IMR-90 (cell line): ENCODE data around the gene FGF5. TPM values are rescaled to one million over a fixed set of nuclear protein-coding genes. Genes with fewer than 3 reads are reported as not detected.
A peak's percentile ranks its signal among the peaks of the same experiment; 100 is the strongest.

Source experiments
- ATAC-seq: fragments of 200-7000 bp; cut with Tn5 transposase; 2 replicates; pipeline ENCODE4 v1.9.1; 2020; ENCODE audit warnings: low read depth, mild to moderate bottlenecking, moderate library complexity
- BruUV-seq: library from RNA; stranded (reverse); fragments of 400-500 nt; replicated peaks from 2 replicates; lab custom pipeline; 2021; lab: Mats Ljungman, UMichigan
- CTCF ChIA-PET: fragments of 300-600 bp; formaldehyde crosslinking; extraction: SDS; loops from one replicate; lab custom pipeline; 2021; ENCODE audit warnings: antibody characterized with exemption; lab: Yijun Ruan, JAX
- POLR2A ChIA-PET: fragments of 300-600 bp; sonication (Branson Sonifier 250); formaldehyde crosslinking; loops from one replicate; lab custom pipeline; 2022; ENCODE audit warnings: antibody characterized with exemption; ENCODE audit not compliant: unreplicated experiment; lab: Charles Lee
- DNase-seq: peaks from one replicate; pipeline ENCODE4 v3.0.0; 2013
- H2AFZ ChIP-seq: replicated peaks from 2 replicates; pipeline ENCODE3; 2013; ENCODE audit warnings: low read length, mild to moderate bottlenecking; ENCODE audit not compliant: poor library complexity
- H2AK5ac ChIP-seq: 2 replicates; pipeline ENCODE4 v1.6.1; 2013; ENCODE audit warnings: low read depth, low read length, inconsistent platforms
- H2AK9ac ChIP-seq: replicated peaks from 2 replicates; pipeline ENCODE3; 2013; ENCODE audit warnings: mild to moderate bottlenecking, low read depth, low read length, moderate library complexity; ENCODE audit not compliant: poor library complexity
- H2BK120ac ChIP-seq: 2 replicates; pipeline ENCODE4 v1.6.1; 2013; ENCODE audit warnings: low read depth, low read length, inconsistent platforms
- H2BK15ac ChIP-seq: 3 replicates; pipeline ENCODE4 v1.6.1; 2013; ENCODE audit warnings: low read depth, low read length, inconsistent platforms
- H2BK20ac ChIP-seq: 2 replicates; pipeline ENCODE4 v1.6.1; 2013; ENCODE audit warnings: low read depth, mild to moderate bottlenecking, inconsistent platforms, low read length, moderate library complexity
- H2BK5ac ChIP-seq: 2 replicates; pipeline ENCODE4 v1.6.1; 2013; ENCODE audit warnings: mild to moderate bottlenecking, low read depth, low read length, inconsistent platforms; ENCODE audit not compliant: poor library complexity, severe bottlenecking
- H3K14ac ChIP-seq: replicated peaks from 2 replicates; pipeline ENCODE4 v1.6.1; 2013; ENCODE audit warnings: low read depth, low read length, inconsistent platforms
- H3K18ac ChIP-seq: 2 replicates; pipeline ENCODE4 v1.6.1; 2013; ENCODE audit warnings: low read depth, low read length, control low read depth
- H3K23ac ChIP-seq: 2 replicates; pipeline ENCODE4 v1.6.1; 2013; ENCODE audit warnings: low read depth, low read length, inconsistent platforms
- H3K27ac ChIP-seq: 2 replicates; pipeline ENCODE4 v1.5.1; 2013; ENCODE audit warnings: mild to moderate bottlenecking, control low read depth, low read length; ENCODE audit not compliant: insufficient read depth
- H3K27me3 ChIP-seq: 2 replicates; pipeline ENCODE4 v1.6.1; 2013; ENCODE audit warnings: low read length; ENCODE audit not compliant: control insufficient read depth, insufficient read depth
- H3K36me3 ChIP-seq: 2 replicates; pipeline ENCODE4 v1.6.1; 2013; ENCODE audit warnings: low read length, mixed read lengths; ENCODE audit not compliant: control insufficient read depth, insufficient read depth
- H3K4ac ChIP-seq: 2 replicates; pipeline ENCODE4 v1.6.1; 2013; ENCODE audit warnings: low read depth, low read length, inconsistent platforms
- H3K4me1 ChIP-seq: 2 replicates; pipeline ENCODE4 v1.6.1; 2013; ENCODE audit warnings: low read length, mixed read lengths; ENCODE audit not compliant: control insufficient read depth, insufficient read depth
- H3K4me2 ChIP-seq: 2 replicates; pipeline ENCODE4 v1.6.1; 2013; ENCODE audit warnings: low read depth, mild to moderate bottlenecking, control low read depth, low read length, moderate library complexity
- H3K4me3 ChIP-seq: 2 replicates; pipeline ENCODE4 v1.5.1; 2013; ENCODE audit warnings: low read depth, mild to moderate bottlenecking, control low read depth, low read length, moderate library complexity; ENCODE audit not compliant: insufficient read depth
- H3K56ac ChIP-seq: 2 replicates; pipeline ENCODE4 v1.6.1; 2013; ENCODE audit warnings: low read length, inconsistent platforms; ENCODE audit not compliant: insufficient read depth; ENCODE audit errors: extremely low read depth
- H3K79me1 ChIP-seq, 2 experiments: 2 replicates each; pipeline ENCODE4 v1.6.1; 2013; ENCODE audit warnings: low read length in 2 of 2, inconsistent platforms in 1 of 2, low read depth in 1 of 2
- H3K9ac ChIP-seq: 2 replicates; pipeline ENCODE4 v1.6.1; 2013; ENCODE audit warnings: low read depth, low read length, control low read depth
- H3K9me1 ChIP-seq: 2 replicates; pipeline ENCODE4 v1.6.1; 2013; ENCODE audit warnings: low read length, inconsistent platforms; ENCODE audit not compliant: insufficient read depth
- H3K9me3 ChIP-seq: 2 replicates; pipeline ENCODE4 v1.6.1; 2013; ENCODE audit warnings: low read length; ENCODE audit not compliant: control insufficient read depth, insufficient read depth
- H4K20me1 ChIP-seq: 2 replicates; pipeline ENCODE4 v1.6.1; 2013; ENCODE audit warnings: low read length, inconsistent platforms; ENCODE audit not compliant: insufficient read depth
- H4K5ac ChIP-seq: 2 replicates; pipeline ENCODE4 v1.6.1; 2013; ENCODE audit warnings: mild to moderate bottlenecking, low read depth, low read length, control low read depth
- H4K8ac ChIP-seq, 2 experiments: 2 replicates each; pipeline ENCODE4 v1.6.1; 2013; ENCODE audit warnings: low read depth in 2 of 2, low read length in 2 of 2, control low read depth in 1 of 2, inconsistent platforms in 1 of 2
- H4K91ac ChIP-seq: 2 replicates; pipeline ENCODE4 v1.6.1; 2013; ENCODE audit warnings: low read depth, low read length, inconsistent platforms; ENCODE audit not compliant: insufficient read depth
- CHD1 ChIP-seq: IDR thresholded peaks from 2 replicates; pipeline ENCODE4 v1.6.1; 2012; ENCODE audit warnings: low read depth, low read length, improper control_type of control experiment
- FOS ChIP-seq: fragments of 150-350 bp; IDR thresholded peaks from 2 replicates; pipeline ENCODE4 v1.6.1; 2016; ENCODE audit warnings: low read depth, low read length
- NFE2L2 ChIP-seq: fragments of 150-350 bp; IDR thresholded peaks from 2 replicates; pipeline ENCODE4 v1.6.1; 2016; ENCODE audit warnings: low read depth, mild to moderate bottlenecking, low read length
- RAD21 ChIP-seq: IDR thresholded peaks from 2 replicates; pipeline ENCODE4 v1.6.1; 2012; ENCODE audit warnings: low read length, improper control_type of control experiment
- RFX5 ChIP-seq: IDR thresholded peaks from 2 replicates; pipeline ENCODE4 v1.8.0; 2012; ENCODE audit warnings: low read depth, mild to moderate bottlenecking, low read length, moderate library complexity
- dilution Hi-C: fragments of 300-500 bp; cut with HindIII; formaldehyde crosslinking; loops from one replicate; pipeline ENCODE4 v1.14.3; 2018; ENCODE audit warnings: low sequenced_read_pairs; ENCODE audit not compliant: unreplicated experiment
- in situ Hi-C: fragments of 300-500 bp; cut with MboI; formaldehyde crosslinking; loops from 3 replicates; pipeline ENCODE4 v1.14.3; 2019; ENCODE audit warnings: low sequenced_read_pairs, inconsistent platforms, mixed read lengths
- intact Hi-C: fragments of 100-400 bp; cut with micrococcal nuclease; formaldehyde crosslinking; loops from 2 replicates; pipeline ENCODE4 v1.10.0; 2022
- polyA plus RNA-seq, 3 experiments: library from polyadenylated mRNA; depleted of rRNA; stranded (reverse); fragments of >200 nt; gene quantifications; 2 replicates each; pipeline ENCODE4 v1.2.3, GENCODE V29; 2012; ENCODE audit warnings: low replicate concordance in 1 of 3
- total RNA-seq: library from RNA; depleted of rRNA; stranded (reverse); fragments of >200 nt; gene quantifications from 2 replicates; pipeline ENCODE4 v1.2.3, GENCODE V29; 2012
- TF ChIP-seq, protein P1 (sequence below): fragments of 150-350 bp; IDR thresholded peaks from 2 replicates; pipeline ENCODE4 v1.6.1; 2017; ENCODE audit warnings: mild to moderate bottlenecking, antibody characterized with exemption, low read length, low read depth

The FGF5 gene
- total and polyA plus RNA-seq, 2 of the 4 experiments (the other 2 are of a cell fraction), result 18.6 to 42.1 TPM

DNA sequence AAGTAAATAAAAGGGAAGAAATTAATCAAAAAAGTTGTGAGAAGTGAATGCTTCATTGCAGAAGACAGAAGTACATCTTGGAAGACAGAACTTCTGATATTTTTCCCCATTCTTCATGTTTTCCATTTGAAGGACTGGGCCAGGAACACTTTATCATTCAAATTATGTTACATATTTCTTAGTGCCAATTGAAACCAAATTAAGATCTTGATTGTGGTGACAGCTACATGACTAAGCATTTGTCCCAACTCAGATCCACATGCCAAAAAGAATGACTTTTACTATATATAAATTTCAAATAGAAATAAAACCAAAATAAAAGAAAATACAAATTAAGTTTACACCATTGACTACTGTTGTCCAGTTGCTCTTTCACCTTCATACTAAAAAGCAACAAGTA, 14.0 kb upstream of the FGF5 start:
- Histone ChIP-seq H3K4ac (no peak overlapping the region), H3K4me1 (peaks cover 11% of the 10 kb centered on the region), H3K14ac (no peak overlapping the region), H3K9ac (no peak overlapping the region), H3K4me3 (no peak overlapping the region), H3K18ac (no peak overlapping the region), H4K20me1 (no peaks in the 10 kb centered on the region), H2BK5ac (no peak overlapping the region), H2BK120ac (no peak overlapping the region), H3K9me1 (peaks cover 4% of the 10 kb centered on the region; the same call in 1 of the 2 replicates), H3K27ac (no peak overlapping the region), H2AFZ (no peak overlapping the region), H3K56ac (no peak overlapping the region), H2BK15ac (no peak overlapping the region; the same call in 2 of the 3 replicates), H3K23ac (no peak overlapping the region), H3K4me2 (no peak overlapping the region), H3K36me3 (no peaks in the 10 kb centered on the region), H3K9me3 (no peaks in the 10 kb centered on the region), H3K27me3 (no peaks in the 10 kb centered on the region), H2AK9ac (no peak overlapping the region), H3K79me1 (peaks cover 0 to 8% of the 10 kb centered on the region in 2 experiments; a peak in 1 of 4 replicates), H4K5ac (no peak overlapping the region), H2BK20ac (no peak overlapping the region), H4K91ac (no peak overlapping the region), H2AK5ac (no peak overlapping the region), H4K8ac (no peak overlapping the region)
- DNase-seq (no peak), ATAC-seq (no peak)
- CTCF ChIA-PET, result no interaction called here
- intact Hi-C loops (no loop called here), in situ Hi-C loops (no loop called here), dilution Hi-C loops (no loop called here)
- POLR2A ChIA-PET, result no interaction called here
- no TSS peak for BruUV-seq
- TF ChIP-seq NFE2L2 (0 out of 2 replicates have a peak, but pooled peaks have one; percentile 20), CHD1 (no peak), RAD21 (no peak), RFX5 (no peak), FOS (no peak)
- TF ChIP-seq, protein P1, sequence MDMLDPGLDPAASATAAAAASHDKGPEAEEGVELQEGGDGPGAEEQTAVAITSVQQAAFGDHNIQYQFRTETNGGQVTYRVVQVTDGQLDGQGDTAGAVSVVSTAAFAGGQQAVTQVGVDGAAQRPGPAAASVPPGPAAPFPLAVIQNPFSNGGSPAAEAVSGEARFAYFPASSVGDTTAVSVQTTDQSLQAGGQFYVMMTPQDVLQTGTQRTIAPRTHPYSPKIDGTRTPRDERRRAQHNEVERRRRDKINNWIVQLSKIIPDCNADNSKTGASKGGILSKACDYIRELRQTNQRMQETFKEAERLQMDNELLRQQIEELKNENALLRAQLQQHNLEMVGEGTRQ, result no peak
